ENCODE measurements around the gene DPYSL4.

The DPYSL4 gene

GRCh38 chr10:132164761-132165278 is 21.9 kb upstream of the DPYSL4 start:
- no peak for DNase-seq

- DNase-seq, result no peak
Measured at GRCh38 chr10:132165416-132165980, 21.2 kb upstream of the DPYSL4 start.

DNA sequence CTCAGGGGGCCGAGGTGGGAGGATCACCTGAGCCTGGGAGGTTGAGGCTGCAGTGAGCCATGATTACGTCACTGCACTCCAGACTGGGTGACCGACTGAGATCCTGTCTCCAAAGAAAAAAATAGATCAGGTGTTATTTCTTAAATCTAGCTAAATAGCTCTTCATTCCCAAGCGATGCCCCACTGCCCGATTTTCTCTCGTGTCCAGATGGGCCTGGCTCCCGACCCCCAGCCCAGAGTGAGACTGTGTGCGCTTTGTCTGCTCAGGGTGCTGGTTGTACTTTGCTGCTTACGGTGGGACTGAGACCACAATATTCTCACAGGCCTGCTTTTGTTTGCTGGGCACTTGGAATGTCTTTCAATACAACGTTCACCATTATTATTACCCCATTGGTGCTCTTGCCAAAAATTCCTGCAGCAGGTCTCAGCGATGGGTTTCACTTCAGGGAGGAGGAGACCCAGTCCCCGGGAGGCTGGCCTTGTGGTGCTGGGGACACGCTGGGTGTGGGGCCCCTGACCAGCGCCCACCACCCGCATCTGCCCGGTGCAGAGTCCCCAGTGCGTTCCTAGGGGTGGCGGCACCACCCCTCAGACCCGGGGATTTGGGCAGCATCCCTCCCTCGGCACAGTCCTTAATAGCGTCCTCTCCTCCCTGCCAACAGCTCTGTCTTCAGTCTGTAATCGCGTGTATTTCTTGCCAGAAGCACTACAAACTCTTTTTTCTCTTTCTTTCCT is 20.4 kb upstream of the DPYSL4 start:
- DNase-seq, result no peak

- no peak for DNase-seq
Measured at GRCh38 chr10:132167041-132167674, 19.6 kb upstream of the DPYSL4 start.

GRCh38 chr10:132167976-132168375 is 18.8 kb upstream of the DPYSL4 start:
- no peak for DNase-seq

DNA sequence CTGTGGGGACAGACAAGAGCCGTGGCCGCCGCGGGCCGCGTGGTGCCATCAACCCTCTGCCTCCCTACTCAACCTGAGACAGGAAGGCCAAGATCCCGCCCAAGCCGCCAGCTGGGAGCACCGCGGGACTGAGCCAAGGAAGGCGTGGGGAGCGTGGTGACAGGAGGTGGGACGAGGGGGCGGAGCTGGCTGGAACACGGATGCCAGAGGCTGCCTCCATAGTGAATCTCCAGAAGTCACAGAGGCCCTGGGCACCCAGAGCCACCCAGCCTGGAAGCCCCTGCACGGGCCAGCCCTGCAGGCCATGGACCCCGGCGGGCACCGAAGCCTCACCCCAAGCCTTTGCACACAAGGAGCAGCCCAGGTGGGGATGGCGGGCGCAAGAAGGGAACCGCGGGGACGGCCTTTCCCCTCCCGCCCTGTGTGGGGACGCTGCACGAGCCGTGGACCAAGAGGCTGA is 18.1 kb upstream of the DPYSL4 start:
- DNase-seq, result no peak

DNA sequence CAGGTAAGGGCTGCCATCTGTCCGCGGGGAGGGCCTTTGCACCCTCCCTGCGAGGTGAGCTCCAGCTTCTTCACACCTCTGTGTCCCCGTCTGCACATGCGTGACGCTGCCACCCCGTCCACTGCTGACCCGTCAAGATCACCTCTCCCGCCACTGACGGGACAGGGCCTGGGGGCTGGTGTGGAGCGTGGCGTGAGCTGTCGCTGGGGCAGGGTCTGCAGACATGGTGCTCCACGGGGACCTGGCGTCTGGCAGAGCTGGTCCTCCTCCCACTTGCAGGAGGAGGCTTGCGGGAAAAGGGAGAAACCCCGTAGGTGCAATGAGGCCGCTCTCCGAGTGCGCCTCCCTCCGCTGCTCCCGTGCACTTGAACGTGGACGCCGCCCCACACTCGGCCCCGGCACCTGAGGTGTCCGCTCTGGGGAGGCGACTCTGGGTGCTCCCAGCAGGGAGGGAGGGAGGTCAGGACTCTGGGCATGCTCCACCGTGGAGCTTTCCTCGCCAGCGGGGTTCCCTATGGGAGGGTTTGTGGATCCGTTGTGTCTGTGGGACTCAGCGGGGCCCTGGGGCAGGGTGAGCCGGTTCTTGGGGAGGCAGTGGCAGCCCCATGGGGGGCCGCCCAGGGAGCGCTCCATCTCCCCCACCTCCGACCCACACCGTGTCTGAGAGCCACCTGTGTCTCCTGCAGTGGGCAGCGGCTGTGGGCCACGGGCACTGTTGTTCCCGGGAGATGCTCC is 17.6 kb upstream of the DPYSL4 start:
- no peak for DNase-seq

DNA sequence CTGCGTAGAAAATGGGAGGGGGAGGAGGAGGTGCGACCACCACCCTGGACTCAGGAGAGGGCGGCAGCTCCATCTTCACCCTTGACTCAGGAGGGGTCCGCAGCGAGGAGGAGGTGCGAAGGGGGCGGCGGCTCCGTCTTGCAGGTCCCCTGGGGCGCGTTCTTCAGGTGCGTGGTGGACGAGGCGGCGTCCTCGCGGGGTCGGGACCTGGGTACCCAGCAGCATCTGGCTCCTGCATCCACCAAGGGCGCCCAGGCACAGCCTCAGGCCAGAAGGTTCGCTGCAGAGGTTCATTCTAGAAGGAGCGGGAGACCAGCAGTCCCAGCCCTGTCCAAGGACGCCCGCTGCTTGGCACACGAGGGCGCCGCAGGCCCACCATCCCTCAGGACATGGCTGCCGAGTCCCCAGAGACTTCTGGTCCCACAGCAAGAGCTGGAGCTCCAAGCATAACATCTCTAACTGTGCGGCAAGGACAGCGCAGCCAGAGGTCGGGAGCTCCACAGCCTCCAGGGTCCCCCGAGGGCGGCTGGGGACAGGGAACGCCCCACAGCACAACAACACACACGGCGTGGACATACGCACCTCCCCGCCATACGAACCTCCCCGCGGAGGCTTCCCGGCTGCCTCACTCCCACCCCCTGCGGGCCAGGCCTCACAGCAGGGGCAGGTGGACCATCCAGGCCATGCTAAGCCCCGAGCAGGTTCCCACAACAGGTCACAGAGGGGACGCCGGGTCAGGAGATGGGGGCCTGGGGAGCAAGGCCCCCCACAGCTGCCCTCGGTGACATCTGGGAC is 16.8 kb upstream of the DPYSL4 start:
- DNase-seq, result no peak

GRCh38 chr10:132170561-132171361 is 16.0 kb upstream of the DPYSL4 start:
- no peak for DNase-seq

DNA sequence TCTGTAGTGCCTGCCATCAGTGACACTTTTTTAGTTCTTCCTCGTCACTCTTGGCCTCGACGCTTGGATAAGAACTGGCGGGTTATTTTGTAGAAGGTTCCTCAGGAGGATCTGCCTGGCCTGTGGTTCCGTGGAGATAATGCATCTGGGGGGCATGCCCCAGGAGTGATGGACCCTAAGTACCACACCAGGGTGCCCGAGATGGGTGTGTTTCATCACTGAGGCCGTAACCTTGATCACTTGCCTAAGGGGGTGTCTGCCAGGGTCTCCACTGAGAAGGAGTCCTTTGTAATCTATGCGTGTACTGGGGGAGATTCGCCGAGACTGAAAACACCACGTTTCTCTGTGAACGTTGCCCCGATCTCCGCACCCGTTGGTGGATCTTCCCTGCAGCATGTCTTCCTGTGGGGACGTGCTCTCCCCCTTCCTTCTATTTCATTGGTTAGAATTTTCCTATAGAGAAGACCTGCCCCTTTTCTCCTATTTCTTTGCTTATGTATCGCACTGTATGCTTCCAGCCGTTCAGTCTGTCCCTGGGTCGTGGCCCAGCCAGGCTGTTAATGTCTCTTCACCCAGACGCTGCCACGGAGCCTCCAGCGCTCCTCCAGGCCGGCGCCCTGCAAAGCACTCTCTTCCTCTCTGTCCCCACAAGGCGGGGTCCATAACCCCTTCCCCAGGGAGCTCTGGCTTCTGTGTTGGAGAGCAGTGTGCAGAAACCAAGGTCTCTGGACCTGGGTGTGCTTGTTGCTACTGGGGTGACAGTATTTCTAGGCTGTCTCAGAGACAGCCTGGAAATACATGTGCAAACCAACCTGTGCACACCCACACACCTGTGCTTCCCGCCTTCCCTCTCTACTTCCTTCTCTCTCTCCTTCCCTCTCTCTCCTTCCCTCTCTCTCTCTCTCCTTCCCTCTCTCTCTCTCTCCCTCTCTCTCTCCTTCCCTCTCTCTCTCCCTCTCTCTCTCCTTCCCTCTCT is 14.4 kb upstream of the DPYSL4 start:
- no peak for DNase-seq

- DNase-seq, result no peak
Measured at GRCh38 chr10:132173185-132173584, 13.6 kb upstream of the DPYSL4 start.

DNA sequence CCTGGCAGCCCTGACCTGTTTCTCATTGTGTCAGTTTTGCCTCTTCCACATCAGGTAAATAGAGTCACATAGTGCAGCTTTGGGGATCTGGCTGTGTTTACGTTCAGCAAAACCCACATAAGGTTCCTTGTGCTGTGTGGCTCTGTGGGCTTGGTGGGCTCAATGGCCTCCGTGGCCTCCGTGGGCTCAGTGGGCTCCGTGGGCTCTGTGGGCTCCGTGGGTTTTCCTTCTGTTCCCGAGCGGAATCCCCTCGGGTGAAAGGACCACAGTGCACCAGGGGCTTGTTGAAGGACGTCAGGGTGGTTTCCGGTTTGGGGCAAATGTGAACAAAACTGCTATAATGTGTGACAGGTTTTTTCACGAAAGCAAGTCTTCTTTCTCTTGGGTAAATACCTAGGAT is 12.5 kb upstream of the DPYSL4 start:
- DNase-seq, result no peak

DNA sequence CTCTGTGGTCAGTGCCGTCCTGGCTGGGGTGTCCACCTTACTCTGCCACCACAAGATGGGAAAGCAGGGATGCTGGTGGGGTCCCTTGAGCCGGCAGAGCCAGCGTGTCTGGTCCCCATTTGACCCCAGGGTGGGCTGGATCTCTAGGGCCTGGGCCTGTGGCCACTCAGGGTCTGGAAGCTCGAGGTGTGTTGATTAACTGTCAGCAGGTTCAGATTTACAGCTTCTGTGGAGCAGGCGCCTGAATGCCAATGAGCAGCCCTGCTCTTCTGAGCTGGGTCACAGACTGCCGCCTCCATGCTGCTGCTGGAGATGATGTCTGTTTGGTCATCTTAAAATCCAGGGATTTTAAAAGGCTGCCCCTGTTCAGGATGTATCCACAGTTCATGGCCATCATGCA is 11.3 kb upstream of the DPYSL4 start:
- DNase-seq, result no peak

DNA sequence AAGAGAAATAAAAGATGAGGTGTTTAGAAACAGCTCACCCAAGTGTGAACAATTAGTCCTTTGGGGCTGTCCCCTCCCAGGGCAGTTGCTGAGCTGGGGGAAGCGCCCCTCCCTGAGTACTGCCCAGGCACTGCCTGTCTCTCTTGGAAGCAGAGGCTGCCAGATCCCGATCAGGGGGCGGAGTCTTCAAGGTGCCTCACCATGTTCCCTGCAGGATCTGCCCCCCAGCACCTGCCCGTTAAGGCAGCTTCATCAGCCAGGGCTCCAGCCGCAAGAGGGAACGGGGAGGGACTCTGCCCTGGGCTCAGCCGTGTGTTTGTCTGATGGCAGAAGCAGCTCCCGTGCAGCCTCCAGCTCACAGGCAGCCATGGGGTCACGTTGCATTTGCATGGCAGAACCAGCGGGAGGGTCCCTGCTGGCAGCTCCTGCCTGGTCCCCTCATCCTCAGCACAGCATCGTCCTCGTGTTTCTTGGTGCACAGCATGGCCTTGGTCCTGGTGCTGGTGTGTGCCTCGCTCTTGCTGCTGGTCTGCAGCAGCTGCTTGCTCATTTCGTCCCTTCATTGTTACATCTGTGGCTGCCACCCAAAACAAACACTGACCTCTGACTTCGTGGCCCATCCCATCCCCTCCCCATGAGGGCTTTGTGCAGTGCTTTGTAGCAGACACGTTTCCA is 10.7 kb upstream of the DPYSL4 start:
- DNase-seq, result no peak

DNA sequence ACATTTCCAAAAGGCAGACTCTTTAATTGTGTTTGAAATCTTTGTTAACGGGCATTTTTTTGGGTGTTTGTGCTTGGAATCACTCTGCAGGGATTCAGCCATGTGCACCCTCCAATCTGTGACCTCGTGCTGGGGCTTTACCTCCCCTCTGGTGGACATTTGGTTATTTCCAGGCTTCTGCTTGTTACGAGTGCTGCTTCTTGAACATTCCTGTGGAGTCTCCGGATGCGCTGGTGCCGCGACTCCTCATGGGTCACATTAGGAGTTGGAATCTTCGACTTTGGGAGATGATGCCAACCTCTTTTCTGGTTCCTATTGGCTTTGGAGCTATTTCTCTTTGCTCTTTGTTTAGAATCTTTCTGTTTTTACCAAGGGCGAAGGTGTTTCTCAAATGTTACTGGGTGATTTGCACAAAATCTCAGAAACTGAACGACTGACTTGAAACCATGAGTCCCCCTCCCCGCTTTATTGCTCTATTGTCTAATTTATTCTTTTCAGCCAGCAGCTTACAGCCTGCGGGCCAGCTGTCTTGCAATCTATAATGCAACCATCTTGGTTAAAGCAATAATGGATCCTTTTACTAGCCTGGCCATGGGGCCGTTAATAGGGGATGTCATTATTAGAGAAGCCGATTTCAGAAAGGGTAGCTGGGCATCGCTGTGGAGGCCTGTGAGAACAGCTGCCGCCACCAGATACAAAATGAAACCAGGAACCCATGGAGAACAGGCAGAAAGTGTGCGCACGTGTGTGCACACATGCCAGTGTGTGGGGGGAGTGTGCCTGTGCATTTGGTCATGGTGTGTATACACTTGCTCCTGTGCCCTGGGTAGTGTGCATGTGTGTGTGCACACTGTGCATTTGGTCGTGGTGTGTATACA is 9.9 kb upstream of the DPYSL4 start:
- DNase-seq, result no peak

DNA sequence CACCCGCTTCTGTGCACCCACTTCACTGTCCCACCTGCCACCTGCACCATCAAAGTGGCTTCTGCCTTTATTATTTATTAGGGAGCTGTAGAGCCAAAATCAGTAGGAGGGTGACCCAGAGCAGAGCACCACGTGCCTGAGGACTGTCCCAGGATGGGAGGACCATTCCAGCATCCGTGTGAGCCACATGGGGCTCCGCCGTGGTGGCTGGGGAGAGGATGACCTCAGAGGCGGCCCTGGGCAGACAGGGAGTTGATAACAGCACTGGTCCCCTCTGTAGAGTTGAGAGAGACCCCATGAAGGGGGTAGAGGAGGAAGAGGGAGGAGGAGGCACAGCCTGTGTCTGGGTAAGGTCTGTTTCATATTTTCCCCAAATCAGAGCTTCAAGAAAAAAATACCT is 8.7 kb upstream of the DPYSL4 start:
- no peak for DNase-seq

GRCh38 chr10:132178672-132179545 is 7.8 kb upstream of the DPYSL4 start:
- no peak for DNase-seq
